HFF-Myc (cell line): ENCODE results near the gene CAB39L.
"Not testable (repeated sequence)": the region's sequence is repeated elsewhere in the genome, so short reads cannot be mapped to it uniquely, and the experiment has no call there.

Experiments
- DNase-seq: peaks from one replicate; pipeline ENCODE4 v3.0.0-alpha.2; 2011; ENCODE audit warnings: low read depth; ENCODE audit errors: extremely low read depth
- H3K4me3 ChIP-seq: replicated peaks from 2 replicates; pipeline ENCODE4 v1.5.1; 2011; ENCODE audit warnings: low read depth, mild to moderate bottlenecking, control low read depth, low read length
- TF ChIP-seq, protein P1 (sequence below): IDR thresholded peaks from 2 replicates; pipeline ENCODE4 v1.5.1; 2012; ENCODE audit warnings: mild to moderate bottlenecking, low read depth, low read length, control low read depth; ENCODE audit errors: missing control alignments

CAB39L gene

DNA sequence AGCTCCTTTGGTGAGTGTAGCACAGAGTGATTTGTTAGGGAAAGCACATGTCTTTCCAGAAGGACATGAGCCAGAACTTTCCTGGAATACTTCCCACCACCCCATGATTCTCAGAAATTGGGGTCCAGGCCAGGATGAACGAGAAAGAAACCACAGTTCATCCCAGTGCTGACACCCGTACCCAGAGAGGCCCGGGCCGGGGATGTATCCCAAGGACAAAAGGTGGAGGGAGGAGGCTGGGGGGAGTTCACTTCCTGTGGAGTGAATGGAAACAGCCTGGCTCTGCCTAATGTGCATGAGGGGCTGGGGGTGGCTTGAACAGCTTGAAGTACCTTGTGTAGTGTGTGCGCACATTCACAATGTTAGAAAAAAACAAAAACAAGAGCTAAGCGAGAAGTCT is 148.6 kb downstream of the CAB39L start:
- DNase-seq, result no peak
- H3K4me3 ChIP-seq, result no peak overlapping the region
- TF ChIP-seq, protein P1, sequence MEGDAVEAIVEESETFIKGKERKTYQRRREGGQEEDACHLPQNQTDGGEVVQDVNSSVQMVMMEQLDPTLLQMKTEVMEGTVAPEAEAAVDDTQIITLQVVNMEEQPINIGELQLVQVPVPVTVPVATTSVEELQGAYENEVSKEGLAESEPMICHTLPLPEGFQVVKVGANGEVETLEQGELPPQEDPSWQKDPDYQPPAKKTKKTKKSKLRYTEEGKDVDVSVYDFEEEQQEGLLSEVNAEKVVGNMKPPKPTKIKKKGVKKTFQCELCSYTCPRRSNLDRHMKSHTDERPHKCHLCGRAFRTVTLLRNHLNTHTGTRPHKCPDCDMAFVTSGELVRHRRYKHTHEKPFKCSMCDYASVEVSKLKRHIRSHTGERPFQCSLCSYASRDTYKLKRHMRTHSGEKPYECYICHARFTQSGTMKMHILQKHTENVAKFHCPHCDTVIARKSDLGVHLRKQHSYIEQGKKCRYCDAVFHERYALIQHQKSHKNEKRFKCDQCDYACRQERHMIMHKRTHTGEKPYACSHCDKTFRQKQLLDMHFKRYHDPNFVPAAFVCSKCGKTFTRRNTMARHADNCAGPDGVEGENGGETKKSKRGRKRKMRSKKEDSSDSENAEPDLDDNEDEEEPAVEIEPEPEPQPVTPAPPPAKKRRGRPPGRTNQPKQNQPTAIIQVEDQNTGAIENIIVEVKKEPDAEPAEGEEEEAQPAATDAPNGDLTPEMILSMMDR, result no peak

- DNase-seq, H3K4me3 ChIP-seq: not testable (repeated sequence)
Observed at GRCh38 chr13:49294723-49295122, 149.1 kb downstream of the CAB39L start.

GRCh38 chr13:49292742-49293486 is 150.9 kb downstream of the CAB39L start:
- DNase-seq, result no peak
- H3K4me3 ChIP-seq, result no peak overlapping the region
- TF ChIP-seq, protein P1, result no peak

- H3K4me3 ChIP-seq, result no peak overlapping the region
- TF ChIP-seq, protein P1, result no peak
- DNase-seq, result no peak
Observed at GRCh38 chr13:49288458-49288857, 155.4 kb downstream of the CAB39L start.

DNA sequence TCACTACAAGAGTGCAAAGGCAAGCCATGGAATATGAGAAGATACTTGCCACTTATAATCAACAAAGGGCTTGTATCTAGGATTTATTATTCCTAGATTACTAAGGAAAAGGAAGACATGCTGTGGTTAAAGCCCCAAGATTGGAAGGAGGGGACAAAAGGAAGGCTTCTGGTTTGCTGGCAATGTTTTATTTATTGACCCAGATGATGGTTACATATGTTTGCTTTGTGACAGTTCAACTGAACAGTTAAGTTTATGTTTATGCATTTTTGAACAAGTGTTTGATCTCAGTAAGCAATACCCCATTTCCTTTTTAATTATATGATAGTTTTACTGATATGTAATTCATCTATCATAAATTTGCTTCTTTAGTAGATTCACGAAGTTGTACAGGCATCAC is 155.9 kb downstream of the CAB39L start:
- TF ChIP-seq, protein P1, result no peak
- H3K4me3 ChIP-seq, result no peak overlapping the region
- no peak for DNase-seq

DNA sequence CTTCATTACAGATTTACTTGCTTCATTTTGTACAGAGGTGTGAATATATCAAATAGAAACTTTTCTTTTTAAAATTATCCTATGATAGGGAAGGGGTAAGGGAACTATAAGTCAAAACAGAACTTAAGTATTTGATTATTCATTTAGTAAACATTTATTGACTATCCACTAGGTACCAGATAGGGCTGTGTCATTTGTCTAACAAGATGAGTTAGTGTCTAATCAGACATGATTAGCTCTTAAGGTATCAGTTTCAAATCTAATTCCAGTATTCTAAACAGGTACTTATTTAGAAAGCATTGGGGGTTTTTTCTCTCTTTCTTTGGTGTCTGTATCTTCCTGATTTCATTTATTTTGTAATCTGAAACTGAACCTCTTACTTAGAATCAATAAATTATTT is 164.0 kb downstream of the CAB39L start:
- TF ChIP-seq, protein P1, result no peak
- no peak overlapping the region for H3K4me3 ChIP-seq
- DNase-seq, result no peak

GRCh38 chr13:49279112-49279511 is 164.8 kb downstream of the CAB39L start:
- TF ChIP-seq, protein P1, result no peak
- H3K4me3 ChIP-seq, result no peak overlapping the region
- no peak for DNase-seq
